Measurements from ENCODE around the gene EDN3.

GRCh38 chr20:59305908-59306655 is 5.7 kb downstream of the EDN3 start:
- no peak for TF ChIP-seq CTCF (IDR thresholded peaks at IDR 0.05)
- no peak for TF ChIP-seq POLR2A (IDR thresholded peaks at IDR 0.05)
